ENCODE data around the gene LBR.

Gene LBR

GRCh38 chr1:225442123-225442505 lies 14.3 kb upstream of the LBR start:
- no peak for DNase-seq

GRCh38 chr1:225441314-225442122 lies 13.7 kb upstream of the LBR start:
- peak; percentile 31 for DNase-seq

GRCh38 chr1:225440380-225441221 lies 12.8 kb upstream of the LBR start:
- DNase-seq: no peak

DNA sequence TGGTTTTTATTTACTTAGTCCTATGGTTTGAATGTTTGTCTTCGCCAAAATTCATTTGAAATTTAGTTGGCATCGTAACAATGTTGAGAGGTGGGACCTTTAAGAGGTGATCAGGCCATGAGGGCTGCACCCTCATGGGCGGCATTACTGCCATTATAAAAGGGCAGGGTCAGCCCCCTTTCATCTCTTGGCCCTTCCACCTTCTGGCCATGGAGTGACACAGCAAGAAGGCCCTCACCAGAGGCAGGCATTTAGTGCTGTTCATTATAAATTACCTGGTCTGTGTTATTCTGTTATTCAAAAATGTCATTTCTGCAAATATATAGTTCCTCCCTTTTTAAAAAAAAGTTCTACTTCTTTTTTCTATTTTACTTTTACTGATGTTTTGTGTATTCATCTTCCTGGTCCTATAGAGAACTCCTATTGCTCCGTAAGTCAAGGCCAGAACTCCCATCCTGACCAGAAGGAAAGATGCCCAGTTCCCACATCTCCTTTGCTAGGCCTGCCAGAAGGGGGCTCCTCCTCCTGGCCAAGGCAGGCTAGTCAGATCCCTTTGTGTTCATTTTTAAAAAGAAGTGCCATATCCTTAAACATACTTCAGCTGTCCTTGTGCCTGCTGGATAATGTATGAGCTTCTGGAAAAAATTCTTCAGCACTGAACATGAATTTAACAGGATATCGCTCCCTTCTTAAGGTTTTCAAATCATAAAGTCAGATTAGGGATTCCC lies 10.0 kb upstream of the LBR start:
- no peak for DNase-seq

DNA sequence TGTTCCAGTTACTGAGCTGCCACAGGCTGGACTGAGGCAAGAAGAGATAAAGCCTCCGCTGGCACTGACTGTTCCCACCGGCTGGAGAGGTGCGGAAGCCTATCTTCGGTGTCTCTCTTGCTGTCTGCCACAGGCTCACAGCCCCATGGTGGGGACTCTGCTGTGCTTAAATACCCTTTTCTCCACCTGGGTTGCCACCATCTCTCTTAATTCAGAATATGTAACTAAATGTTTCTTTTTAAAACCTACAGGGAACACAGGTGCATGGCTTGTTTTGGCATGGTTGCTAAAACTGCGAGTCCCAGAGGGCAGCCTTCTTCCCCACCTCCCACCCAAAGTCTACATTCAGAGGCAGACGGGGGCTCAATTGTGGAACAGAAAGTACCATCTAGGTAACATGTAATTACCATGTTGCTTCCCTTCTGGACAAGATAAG lies 8.1 kb upstream of the LBR start:
- DNase-seq: no peak

GRCh38 chr1:225435487-225435886 lies 7.6 kb upstream of the LBR start:
- no peak for DNase-seq

DNA sequence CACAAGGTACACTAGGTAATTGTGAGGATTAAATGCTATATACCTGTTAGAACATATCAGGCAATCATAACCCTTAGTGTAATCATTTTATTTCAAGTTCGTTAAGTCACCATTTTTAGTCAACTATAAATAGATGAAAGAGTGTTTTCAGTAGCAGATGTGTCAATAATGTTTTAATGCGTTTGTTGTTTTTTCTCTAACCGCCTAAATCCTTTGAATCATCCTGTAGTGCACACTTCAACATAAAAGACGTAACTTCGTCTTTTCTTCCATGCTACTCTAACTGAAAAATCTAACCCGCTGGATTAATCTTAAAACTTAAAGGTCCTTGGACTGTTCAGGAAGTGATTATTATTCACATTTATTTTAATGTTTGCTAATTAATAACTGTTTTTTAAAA lies 7.2 kb upstream of the LBR start:
- no peak for DNase-seq

GRCh38 chr1:225434046-225434445 lies 6.2 kb upstream of the LBR start:
- no peak for DNase-seq

DNA sequence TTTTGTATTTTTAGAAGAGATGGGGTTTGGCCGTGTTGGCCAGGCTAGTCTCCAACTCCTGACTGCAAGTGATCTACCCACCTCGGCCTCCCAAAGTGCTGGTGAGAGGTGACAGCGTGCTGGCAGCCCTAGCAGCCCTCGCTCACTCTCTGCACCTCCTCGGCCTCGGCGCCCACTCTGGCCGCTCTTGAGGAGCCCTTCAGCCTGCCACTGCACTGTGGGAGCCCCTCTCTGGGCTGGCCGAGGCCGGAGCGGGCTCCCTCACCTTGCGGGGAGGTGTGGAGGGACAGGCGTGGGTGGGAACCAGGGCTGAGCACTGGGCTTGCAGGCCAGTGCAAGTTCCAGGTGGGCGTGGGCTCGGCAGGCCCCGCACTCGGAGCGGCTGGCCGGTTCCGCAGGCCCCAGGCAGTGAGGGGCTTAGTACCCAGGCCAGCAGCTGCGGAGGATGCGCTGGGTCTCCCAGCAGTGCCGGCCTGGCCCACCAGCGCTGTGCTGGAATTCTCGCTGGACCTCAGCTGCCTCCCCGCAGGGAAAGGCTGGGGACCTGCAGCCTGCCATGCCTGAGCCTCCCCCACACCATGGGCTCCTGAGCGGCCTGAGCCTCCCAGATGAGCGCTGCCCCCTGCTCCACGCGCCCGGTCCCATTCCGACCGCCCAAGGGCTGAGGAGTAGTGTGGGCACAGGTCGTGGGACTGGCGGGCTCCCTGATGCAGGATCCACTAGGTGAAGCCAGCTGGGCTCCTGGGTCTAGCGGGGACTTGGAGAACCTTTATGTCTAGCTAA lies 3.4 kb upstream of the LBR start:
- no peak for DNase-seq

GRCh38 chr1:225430301-225430700 lies 2.5 kb upstream of the LBR start:
- DNase-seq: no peak

GRCh38 chr1:225428881-225429455 lies 1.1 kb upstream of the LBR start:
- no peak for DNase-seq

GRCh38 chr1:225428068-225428880 lies 436 bp upstream of the LBR start:
- DNase-seq: peak; percentile 93

- peak; percentile 57 for DNase-seq
Measured at GRCh38 chr1:225426395-225427234, 1.2 kb downstream of the LBR start.

DNA sequence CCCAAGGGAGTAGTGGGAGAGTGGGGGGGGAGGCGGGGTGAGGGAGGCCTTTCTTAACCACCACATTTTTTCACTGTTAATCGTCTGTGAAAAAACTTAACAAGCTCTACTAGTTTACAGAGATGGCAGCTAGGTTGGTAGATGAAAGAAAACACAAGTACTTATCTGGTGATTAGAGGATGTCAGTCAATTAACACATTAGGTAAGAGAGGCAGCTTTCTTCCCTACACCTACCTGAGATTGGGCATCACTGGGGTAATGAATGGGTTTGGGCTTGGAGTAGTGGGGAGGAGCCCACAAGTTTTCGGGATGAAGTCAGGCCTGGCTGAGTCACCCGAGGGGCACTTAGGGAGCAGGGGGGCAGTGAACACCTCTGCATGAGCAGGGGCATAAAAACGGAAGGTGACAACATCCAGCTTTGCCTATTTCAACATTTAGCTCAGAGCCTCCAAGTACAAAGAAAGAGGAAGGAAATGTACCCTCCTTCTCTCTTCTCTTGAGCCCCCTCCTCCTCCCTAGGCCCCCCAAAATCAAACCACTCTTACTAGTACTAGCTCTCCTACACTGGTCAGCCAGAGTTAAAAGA lies 2.5 kb downstream of the LBR start:
- no peak for DNase-seq

GRCh38 chr1:225424562-225425200 lies 3.2 kb downstream of the LBR start:
- DNase-seq: no peak

- DNase-seq: no peak
Measured at GRCh38 chr1:225423518-225423855, 4.4 kb downstream of the LBR start.

- no peak for DNase-seq
Measured at GRCh38 chr1:225422795-225423517, 4.9 kb downstream of the LBR start.

DNA sequence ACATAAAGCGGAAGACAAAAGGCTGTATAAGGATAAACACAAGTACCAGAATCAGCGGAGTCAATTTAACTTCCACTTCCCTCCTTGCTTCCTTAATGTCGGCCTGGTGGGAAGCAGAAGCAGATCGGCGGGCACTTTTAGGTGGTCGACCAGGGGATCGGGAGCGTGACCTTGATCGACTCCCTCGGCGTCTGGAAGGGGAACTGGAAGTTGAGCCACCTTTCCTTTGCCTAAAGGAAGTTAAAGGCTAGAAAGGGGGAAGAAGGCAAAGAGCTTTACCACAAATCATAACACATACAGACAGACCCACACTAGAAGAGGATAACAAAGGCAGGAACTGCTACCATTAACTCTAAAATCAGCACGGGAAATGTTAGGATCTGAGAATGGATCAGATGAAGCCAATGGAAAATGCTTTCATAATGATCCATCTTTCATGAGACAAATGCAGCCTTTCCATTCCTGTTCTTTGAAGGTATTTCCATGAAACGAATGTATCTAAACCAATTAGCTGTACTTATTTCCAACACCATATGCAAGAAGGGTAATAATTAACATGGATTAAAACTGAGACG lies 5.7 kb downstream of the LBR start:
- DNase-seq: no peak

DNA sequence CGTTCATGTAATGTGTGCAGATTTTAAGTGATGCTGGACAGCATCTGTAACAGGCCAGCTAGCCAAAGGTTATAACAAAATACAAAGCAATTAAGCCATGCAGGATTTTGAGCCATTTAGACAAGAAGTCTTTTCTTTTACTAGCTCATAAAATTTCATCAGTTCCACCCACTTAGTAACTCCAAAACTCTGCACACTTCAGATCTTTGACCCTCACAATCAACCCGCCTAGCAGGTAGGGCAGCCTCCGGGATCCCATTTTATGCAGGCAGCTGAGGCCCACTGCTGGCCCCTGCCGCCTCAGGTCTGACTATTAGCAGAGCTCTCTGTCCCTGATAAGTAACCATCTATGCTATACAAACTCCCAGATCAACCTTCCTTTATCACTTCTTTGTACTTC lies 9.2 kb downstream of the LBR start:
- DNase-seq: no peak

Measured in COR-L47 (cell line).